Loucy (cell line): ENCODE measurements around the gene LUZP1.

Experiments used
- EZH2phosphoT487 ChIP-seq: fragments of 200-600 bp; IDR thresholded peaks from 2 replicates; pipeline ENCODE4 v1.6.1; 2018; ENCODE audit warnings: antibody characterized with exemption, mild to moderate bottlenecking, moderate library complexity, borderline replicate concordance
- TF ChIP-seq, protein P1 (sequence below): fragments of 200-600 bp; sonication (generic); conservative IDR thresholded peaks from 2 replicates; pipeline ENCODE4 v1.5.1; 2014; ENCODE audit warnings: mild to moderate bottlenecking, antibody characterized with exemption, low read length

DNA sequence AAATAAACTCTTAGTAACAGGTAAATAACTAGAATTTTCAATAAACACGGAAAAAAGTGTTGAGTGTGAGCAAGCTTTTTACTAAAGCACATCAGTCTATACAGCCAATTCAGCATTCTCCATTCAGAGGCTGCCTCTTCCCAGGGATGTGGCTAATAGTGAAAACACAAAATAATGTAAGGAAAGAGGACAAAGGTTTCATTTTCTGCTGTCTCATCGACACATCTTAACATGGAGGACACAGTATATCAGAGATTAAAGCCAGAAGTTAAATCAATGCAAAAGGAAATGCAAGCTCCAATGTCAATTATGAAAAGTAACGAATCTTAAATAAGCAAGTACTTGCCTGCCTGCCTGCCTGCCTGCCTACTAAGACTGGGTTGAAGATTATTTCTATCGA, 43.2 kb downstream of the LUZP1 start:
- TF ChIP-seq, protein P1, sequence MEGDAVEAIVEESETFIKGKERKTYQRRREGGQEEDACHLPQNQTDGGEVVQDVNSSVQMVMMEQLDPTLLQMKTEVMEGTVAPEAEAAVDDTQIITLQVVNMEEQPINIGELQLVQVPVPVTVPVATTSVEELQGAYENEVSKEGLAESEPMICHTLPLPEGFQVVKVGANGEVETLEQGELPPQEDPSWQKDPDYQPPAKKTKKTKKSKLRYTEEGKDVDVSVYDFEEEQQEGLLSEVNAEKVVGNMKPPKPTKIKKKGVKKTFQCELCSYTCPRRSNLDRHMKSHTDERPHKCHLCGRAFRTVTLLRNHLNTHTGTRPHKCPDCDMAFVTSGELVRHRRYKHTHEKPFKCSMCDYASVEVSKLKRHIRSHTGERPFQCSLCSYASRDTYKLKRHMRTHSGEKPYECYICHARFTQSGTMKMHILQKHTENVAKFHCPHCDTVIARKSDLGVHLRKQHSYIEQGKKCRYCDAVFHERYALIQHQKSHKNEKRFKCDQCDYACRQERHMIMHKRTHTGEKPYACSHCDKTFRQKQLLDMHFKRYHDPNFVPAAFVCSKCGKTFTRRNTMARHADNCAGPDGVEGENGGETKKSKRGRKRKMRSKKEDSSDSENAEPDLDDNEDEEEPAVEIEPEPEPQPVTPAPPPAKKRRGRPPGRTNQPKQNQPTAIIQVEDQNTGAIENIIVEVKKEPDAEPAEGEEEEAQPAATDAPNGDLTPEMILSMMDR: no peak
- TF ChIP-seq EZH2phosphoT487: no peak
